AG10803 (cell line): ENCODE data around the gene ULK3.

Experiments used
- DNase-seq: peaks from one replicate; pipeline ENCODE4 v3.0.0; 2010; ENCODE audit warnings: low read depth
- H3K4me3 ChIP-seq: 2 replicates; pipeline ENCODE4 v1.5.1; 2011; ENCODE audit warnings: mild to moderate bottlenecking, low read length, control low read depth
- CTCF ChIP-seq: conservative IDR thresholded peaks from 2 replicates; pipeline ENCODE4 v1.5.1; 2011; ENCODE audit warnings: mild to moderate bottlenecking, low read length, control low read depth, inconsistent platforms

ULK3 gene

GRCh38 chr15:74840851-74841775 is 1.8 kb downstream of the ULK3 start:
- no peak for DNase-seq
- H3K4me3 ChIP-seq = no peak overlapping the region
- no peak for TF ChIP-seq CTCF

- DNase-seq = no peak
- no peak for TF ChIP-seq CTCF
These were observed 3.2 kb downstream of the ULK3 start for GRCh38 chr15:74839526-74840395.

GRCh38 chr15:74838746-74839525 is 4.0 kb downstream of the ULK3 start:
- DNase-seq = no peak
- no peak for TF ChIP-seq CTCF
- no peak overlapping the region for H3K4me3 ChIP-seq

More at GRCh38 chr15:74839526-74840395, 3.2 kb downstream of the ULK3 start:
- H3K4me3 ChIP-seq = no peak overlapping the region

- no peak overlapping the region for H3K4me3 ChIP-seq
- DNase-seq = no peak
- TF ChIP-seq CTCF = no peak
These were observed 4.8 kb downstream of the ULK3 start for GRCh38 chr15:74838137-74838516.

- no peak for DNase-seq
- no peak for TF ChIP-seq CTCF
- H3K4me3 ChIP-seq = no peak overlapping the region
These were observed 5.3 kb downstream of the ULK3 start for GRCh38 chr15:74837482-74838136.

- no peak overlapping the region for H3K4me3 ChIP-seq
- TF ChIP-seq CTCF = no peak
- no peak for DNase-seq
These were observed 6.1 kb downstream of the ULK3 start for GRCh38 chr15:74836846-74837245.
